Stimulated activated naive CD8-positive, alpha-beta T cell treated with anti-CD3 and anti-CD28 coated beads, Interleukin-15, Interleukin-2, amounts not matched to agents 100 ng/mL and 50 ng/mL, for 24 hours (primary cell): Measurements from ENCODE around the gene TMEM59.
"Not testable (repeated sequence)": the region's sequence is repeated elsewhere in the genome, so short reads cannot be mapped to it uniquely, and the experiment has no call there.

Experiments used
- H3K27ac Mint-ChIP-seq: one replicate; pipeline ENCODE4 v1.8.0; 2021; ENCODE audit warnings: mild to moderate bottlenecking, mixed read lengths
- H3K27me3 Mint-ChIP-seq: one replicate; pipeline ENCODE4 v1.8.0; 2021; ENCODE audit warnings: mixed read lengths
- H3K36me3 Mint-ChIP-seq: one replicate; pipeline ENCODE4 v1.8.0; 2021; ENCODE audit warnings: low read depth, mixed read lengths
- H3K4me1 Mint-ChIP-seq: one replicate; pipeline ENCODE4 v1.8.0; 2021; ENCODE audit warnings: low read depth, mixed read lengths
- H3K4me3 Mint-ChIP-seq: one replicate; pipeline ENCODE4 v1.8.0; 2021; ENCODE audit warnings: mild to moderate bottlenecking, mixed read lengths
- H3K9me3 Mint-ChIP-seq: one replicate; pipeline ENCODE4 v1.8.0; 2021; ENCODE audit warnings: mixed read lengths

TMEM59 gene

DNA sequence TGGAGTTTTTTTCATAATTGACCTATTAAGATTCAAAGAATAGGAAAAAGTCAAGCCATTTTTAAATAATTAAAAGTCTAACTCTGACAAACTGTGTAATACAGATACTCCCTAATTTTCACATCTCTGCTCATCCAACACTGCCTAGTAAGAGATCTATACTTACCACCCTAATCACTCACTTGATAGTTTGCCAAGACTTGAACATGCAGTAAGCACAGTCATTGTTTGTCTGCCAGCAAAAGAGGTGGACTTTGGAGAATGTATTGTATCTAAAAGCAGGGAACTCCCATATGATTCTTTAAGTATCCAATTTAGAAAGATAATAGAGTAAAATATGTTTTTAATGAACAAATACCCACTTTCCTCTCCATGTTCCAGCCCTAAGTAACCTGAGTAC is 15.5 kb downstream of the TMEM59 start:
- no peak overlapping the region for H3K27ac Mint-ChIP-seq

GRCh38 chr1:54028306-54029251 is 24.4 kb downstream of the TMEM59 start:
- H3K27me3 Mint-ChIP-seq = no peaks in the 10 kb centered on the region
- peaks cover 21% of the 10 kb centered on the region for H3K36me3 Mint-ChIP-seq
- no peak overlapping the region for H3K27ac Mint-ChIP-seq
- no peaks in the 10 kb centered on the region for H3K4me1 Mint-ChIP-seq
- H3K9me3 Mint-ChIP-seq = no peaks in the 10 kb centered on the region
- H3K4me3 Mint-ChIP-seq = no peak overlapping the region

More for the DNA sequence above, 15.5 kb downstream of the TMEM59 start:
- no peak overlapping the region for H3K4me3 Mint-ChIP-seq
- H3K36me3 Mint-ChIP-seq = peaks cover 53% of the 10 kb centered on the region
- H3K9me3 Mint-ChIP-seq = no peaks in the 10 kb centered on the region
- no peaks in the 10 kb centered on the region for H3K4me1 Mint-ChIP-seq
- no peaks in the 10 kb centered on the region for H3K27me3 Mint-ChIP-seq

GRCh38 chr1:54027848-54028247 is 25.2 kb downstream of the TMEM59 start:
- Mint-ChIP-seq H3K27me3 (no peaks in the 10 kb centered on the region), H3K4me1 (no peaks in the 10 kb centered on the region), H3K27ac (no peak overlapping the region), H3K36me3 (peaks cover 21% of the 10 kb centered on the region), H3K9me3 (no peaks in the 10 kb centered on the region), H3K4me3 (no peak overlapping the region)

DNA sequence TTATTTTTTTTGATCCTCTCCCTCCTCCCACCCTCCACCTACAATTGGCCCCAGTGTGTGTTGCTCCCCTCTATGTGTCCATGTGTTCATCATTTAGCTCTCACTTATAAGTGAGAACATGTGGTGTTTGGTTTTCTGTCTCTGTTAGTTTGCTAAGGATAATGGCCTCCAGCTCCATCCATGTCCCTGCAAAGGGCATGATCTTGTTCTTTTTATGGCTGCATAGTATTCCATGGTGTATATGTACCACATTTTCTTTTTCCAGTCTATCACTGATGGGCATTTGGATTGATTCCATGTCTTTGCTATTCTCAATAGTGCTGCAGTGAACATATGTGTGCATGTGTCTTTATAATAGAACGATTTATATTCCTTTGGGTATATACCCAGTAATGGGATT is 28.2 kb downstream of the TMEM59 start:
- H3K27ac Mint-ChIP-seq, H3K4me1 Mint-ChIP-seq, H3K27me3 Mint-ChIP-seq, H3K4me3 Mint-ChIP-seq, H3K9me3 Mint-ChIP-seq, H3K36me3 Mint-ChIP-seq: not testable (repeated sequence)

- H3K4me3 Mint-ChIP-seq = no peak overlapping the region
- no peak overlapping the region for H3K27ac Mint-ChIP-seq
- H3K4me1 Mint-ChIP-seq = no peaks in the 10 kb centered on the region
- H3K27me3 Mint-ChIP-seq = no peaks in the 10 kb centered on the region
- H3K9me3 Mint-ChIP-seq = no peaks in the 10 kb centered on the region
- peaks cover 3% of the 10 kb centered on the region for H3K36me3 Mint-ChIP-seq
These were observed 28.6 kb downstream of the TMEM59 start for GRCh38 chr1:54024358-54024757.

DNA sequence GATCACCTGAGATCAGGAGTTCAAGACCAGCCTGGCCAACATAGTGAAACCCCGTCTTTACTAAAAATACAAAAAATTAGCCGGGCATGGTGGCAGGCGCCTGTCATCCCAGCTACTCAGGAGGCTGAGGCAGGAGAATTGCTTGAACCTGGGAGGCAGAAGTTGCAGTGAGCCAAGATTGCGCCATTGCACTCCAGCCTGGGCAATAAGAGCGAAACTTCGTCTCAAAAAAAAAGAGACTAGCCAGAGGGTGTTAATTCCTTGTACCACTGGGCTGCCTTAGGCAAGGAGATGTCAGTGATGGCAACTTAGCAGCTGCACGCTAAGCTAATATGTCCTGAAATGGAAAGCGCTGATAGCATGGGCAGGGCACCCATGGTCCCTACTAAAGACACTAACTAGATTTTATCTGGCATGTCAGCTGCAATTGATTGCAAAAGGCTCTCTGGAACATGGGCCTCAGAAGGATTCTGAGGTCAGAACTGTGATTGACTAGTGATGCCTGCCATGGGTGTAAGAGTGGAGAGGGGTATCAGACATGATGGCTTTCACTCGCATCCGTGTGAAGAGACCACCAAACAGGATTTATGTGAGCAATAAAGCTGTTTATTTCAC is 33.3 kb downstream of the TMEM59 start:
- not testable (repeated sequence) for H3K27me3 Mint-ChIP-seq, H3K36me3 Mint-ChIP-seq, H3K27ac Mint-ChIP-seq, H3K9me3 Mint-ChIP-seq, H3K4me3 Mint-ChIP-seq, H3K4me1 Mint-ChIP-seq

GRCh38 chr1:54018635-54019034 is 34.4 kb downstream of the TMEM59 start:
- Mint-ChIP-seq H3K4me3 (no peak overlapping the region), H3K36me3 (no peaks in the 10 kb centered on the region), H3K27ac (no peak overlapping the region), H3K27me3 (no peaks in the 10 kb centered on the region), H3K9me3 (no peaks in the 10 kb centered on the region), H3K4me1 (no peaks in the 10 kb centered on the region)

GRCh38 chr1:54017979-54018378 is 35.0 kb downstream of the TMEM59 start, which contains the start of gene LDLRAD1:
LDLRAD1 (minus strand) TSS chr1:54018186; CDS start chr1:54018112, 74 bp downstream.
- H3K27ac Mint-ChIP-seq = no peak within 1 kb of the TSS
- H3K36me3 Mint-ChIP-seq = no peaks in the 10 kb centered on the region
- no peak within 1 kb of the TSS for H3K4me3 Mint-ChIP-seq
- H3K27me3 Mint-ChIP-seq = no peaks in the 10 kb centered on the region
- H3K9me3 Mint-ChIP-seq = no peaks in the 10 kb centered on the region
- H3K4me1 Mint-ChIP-seq = no peaks in the 10 kb centered on the region

DNA sequence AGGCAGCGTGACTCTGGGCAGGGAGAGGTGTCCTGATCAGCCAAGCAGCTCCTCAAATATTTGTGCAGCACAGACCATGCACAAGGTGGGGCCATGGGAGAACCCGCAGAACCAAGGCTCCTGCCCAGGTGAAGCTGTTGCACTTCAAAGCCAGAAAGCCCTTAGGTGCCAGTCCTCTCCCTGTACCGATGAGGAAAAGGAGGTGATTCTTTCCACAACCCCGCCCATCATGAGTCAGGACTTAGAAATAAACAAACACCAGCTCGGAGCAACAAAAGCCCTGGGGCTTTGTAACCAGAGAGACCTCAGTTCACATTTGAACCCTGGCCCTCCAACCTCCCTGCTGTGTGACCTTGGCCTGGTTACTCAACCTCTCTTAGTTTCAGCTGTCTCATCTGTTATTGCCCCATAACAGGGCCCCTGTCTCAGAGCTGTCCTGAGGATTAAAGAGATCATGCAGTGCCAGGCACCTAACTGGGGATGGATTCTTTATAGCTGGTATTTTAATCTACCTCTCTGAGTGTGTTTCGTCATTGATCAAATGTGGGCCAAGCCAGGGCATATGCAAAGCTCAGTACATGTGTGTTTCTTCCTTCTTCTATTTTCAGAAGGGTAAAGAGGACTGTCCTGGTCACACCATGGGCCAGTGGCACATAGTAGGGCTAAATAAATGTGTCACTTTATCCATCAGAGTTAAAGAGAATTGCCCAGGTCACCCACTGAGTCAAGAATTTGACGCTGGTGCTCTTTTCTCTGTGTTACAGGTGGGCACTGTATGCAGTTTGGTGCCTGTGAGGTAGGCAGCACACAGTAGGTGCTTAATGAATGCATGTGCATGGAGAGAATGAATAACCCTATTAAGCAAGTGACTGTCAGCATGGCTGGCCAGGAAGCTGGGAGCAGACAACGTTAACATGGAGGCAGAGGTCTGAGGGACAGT is 36.4 kb downstream of the TMEM59 start:
- H3K9me3 Mint-ChIP-seq = no peaks in the 10 kb centered on the region
- H3K36me3 Mint-ChIP-seq = no peaks in the 10 kb centered on the region
- no peaks in the 10 kb centered on the region for H3K4me1 Mint-ChIP-seq
- H3K4me3 Mint-ChIP-seq = no peak overlapping the region
- no peaks in the 10 kb centered on the region for H3K27me3 Mint-ChIP-seq
- H3K27ac Mint-ChIP-seq = no peak overlapping the region

DNA sequence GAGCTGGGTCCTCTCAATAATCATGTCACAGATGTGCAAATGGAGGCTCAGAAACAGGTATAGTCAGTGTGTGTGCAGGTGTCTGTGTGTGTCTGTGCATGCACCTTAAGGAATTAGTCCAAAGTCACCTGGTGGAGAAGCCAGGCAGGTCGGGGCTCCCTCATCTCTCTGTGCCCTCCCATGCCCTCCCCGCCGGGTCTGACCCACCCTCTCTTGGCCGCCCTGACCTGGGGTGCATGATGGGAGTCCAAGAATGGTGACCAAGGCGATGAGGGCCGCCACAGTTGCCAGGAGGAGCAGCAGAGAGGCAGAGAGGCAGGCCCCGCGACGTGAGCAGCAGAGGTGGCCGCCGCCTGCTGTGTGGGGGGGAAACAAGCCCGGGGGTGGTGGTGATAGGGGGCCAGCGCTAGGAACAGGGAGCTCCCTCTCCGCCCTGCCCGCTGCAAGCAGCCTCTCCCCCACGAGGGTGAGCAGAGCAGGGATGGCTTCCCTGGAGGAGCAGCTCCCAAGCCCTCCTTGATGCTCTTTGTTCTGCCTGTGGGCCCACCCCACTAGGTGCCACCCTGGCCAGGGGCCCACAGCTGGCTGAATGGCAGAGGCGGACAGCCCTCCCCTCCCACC is 38.9 kb downstream of the TMEM59 start:
- no peaks in the 10 kb centered on the region for H3K4me1 Mint-ChIP-seq
- H3K27me3 Mint-ChIP-seq = no peaks in the 10 kb centered on the region
- H3K4me3 Mint-ChIP-seq = no peak overlapping the region
- H3K27ac Mint-ChIP-seq = no peak overlapping the region
- no peaks in the 10 kb centered on the region for H3K36me3 Mint-ChIP-seq
- no peaks in the 10 kb centered on the region for H3K9me3 Mint-ChIP-seq

DNA sequence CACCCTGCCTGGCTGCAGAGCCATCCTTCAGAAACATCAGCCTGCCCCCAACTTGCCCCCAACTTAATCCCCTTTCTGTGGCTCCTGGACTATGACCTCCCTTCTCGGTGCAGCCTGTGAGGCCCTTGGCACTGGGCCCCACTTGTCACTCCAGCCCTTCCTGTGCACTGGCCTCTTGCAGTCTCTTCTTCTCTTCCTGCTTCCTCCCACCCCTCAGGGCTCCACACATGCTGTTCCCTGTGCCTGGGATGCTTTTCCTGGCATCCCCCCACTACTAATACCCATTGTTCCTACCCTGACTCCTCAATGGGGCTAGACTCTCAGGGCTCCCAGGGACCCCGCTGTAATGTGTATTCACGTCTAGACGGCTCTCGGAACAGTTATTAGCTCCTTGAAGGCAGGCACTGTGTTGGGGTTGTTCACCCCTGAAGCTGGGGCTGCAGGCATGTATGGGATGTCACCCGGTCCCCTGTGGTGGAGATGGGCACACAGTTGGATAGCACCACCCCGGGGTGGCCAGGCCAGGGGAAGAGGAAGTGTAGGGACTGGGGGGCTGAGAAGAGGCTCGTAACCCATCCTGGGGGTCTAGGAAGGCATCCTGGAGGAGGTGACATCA is 39.5 kb downstream of the TMEM59 start:
- H3K27me3 Mint-ChIP-seq = no peaks in the 10 kb centered on the region
- no peaks in the 10 kb centered on the region for H3K4me1 Mint-ChIP-seq
- H3K27ac Mint-ChIP-seq = no peak overlapping the region
- no peaks in the 10 kb centered on the region for H3K36me3 Mint-ChIP-seq
- H3K4me3 Mint-ChIP-seq = no peak overlapping the region
- H3K9me3 Mint-ChIP-seq = no peaks in the 10 kb centered on the region

DNA sequence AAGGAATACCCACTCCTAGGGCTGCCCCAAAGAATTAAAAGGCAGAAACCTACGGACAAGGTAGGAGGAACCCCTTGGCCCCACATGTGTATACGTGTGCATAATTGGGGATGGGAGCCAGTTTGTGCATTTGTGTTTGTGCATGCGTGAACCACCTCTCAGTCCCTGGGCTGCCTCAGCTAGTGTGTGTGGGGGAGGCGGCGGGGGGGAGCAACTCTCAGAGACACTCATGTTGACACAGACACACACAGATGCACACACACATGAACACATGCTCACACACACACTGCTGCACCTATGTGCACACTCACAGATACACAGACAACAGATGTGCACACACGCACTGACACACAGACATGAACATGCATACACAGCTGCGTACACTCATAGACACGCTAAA is 40.1 kb downstream of the TMEM59 start:
- H3K4me3 Mint-ChIP-seq = no peak overlapping the region
- H3K9me3 Mint-ChIP-seq = no peaks in the 10 kb centered on the region
- H3K27me3 Mint-ChIP-seq = no peaks in the 10 kb centered on the region
- H3K4me1 Mint-ChIP-seq = no peaks in the 10 kb centered on the region
- H3K36me3 Mint-ChIP-seq = no peaks in the 10 kb centered on the region
- no peak overlapping the region for H3K27ac Mint-ChIP-seq

GRCh38 chr1:54012008-54012325 is 41.0 kb downstream of the TMEM59 start:
- Mint-ChIP-seq H3K9me3 (no peaks in the 10 kb centered on the region), H3K4me1 (no peaks in the 10 kb centered on the region), H3K27me3 (no peaks in the 10 kb centered on the region), H3K36me3 (no peaks in the 10 kb centered on the region), H3K4me3 (no peak overlapping the region), H3K27ac (no peak overlapping the region)

- Mint-ChIP-seq H3K9me3 (no peaks in the 10 kb centered on the region), H3K27ac (no peak overlapping the region), H3K4me3 (no peak overlapping the region), H3K27me3 (no peaks in the 10 kb centered on the region), H3K36me3 (no peaks in the 10 kb centered on the region), H3K4me1 (no peaks in the 10 kb centered on the region)
These were observed 41.5 kb downstream of the TMEM59 start for GRCh38 chr1:54011316-54012007.
